ENCODE data around the gene TIAM2.
A peak's percentile ranks its signal among the peaks of the same experiment; 100 is the strongest.
"Not testable (repeated sequence)": the region's sequence is repeated elsewhere in the genome, so short reads cannot be mapped to it uniquely, and the experiment has no call there.

TIAM2 gene

GRCh38 chr6:155011809-155012291, 16.7 kb downstream of the TIAM2 start:
- Histone ChIP-seq H3K56ac (ENCODE audit: low read length) (no peak overlapping the region), H2AK5ac (ENCODE audit: low read length) (no peak overlapping the region), H3K36me3 (ENCODE audit: control insufficient read depth, insufficient read depth, low read length) (no peaks in the 10 kb centered on the region), H3K4ac (ENCODE audit: low read depth, low read length) (no peak overlapping the region), H3K79me1 (ENCODE audit: low read length) (peaks cover 2% of the 10 kb centered on the region), H3K4me1 (ENCODE audit: control insufficient read depth, low read depth, low read length) (peaks cover 3% of the 10 kb centered on the region), H3K9ac (ENCODE audit: low read length) (no peak overlapping the region), H2BK5ac (ENCODE audit: low read length) (no peak overlapping the region), H3K4me2 (ENCODE audit: low read length) (no peak overlapping the region), H4K5ac (ENCODE audit: low read length) (no peak overlapping the region), H3K79me2 (ENCODE audit: control insufficient read depth, insufficient read depth, low read length) (no peaks in the 10 kb centered on the region), H3K27ac (ENCODE audit: low read depth, low read length) (no peak overlapping the region), H4K8ac (ENCODE audit: low read depth, low read length) (no peak overlapping the region), H3K27me3 (ENCODE audit: insufficient read depth, low read length, poor library complexity) (no peaks in the 10 kb centered on the region), H3K4me3 (ENCODE audit: low read length) (no peak overlapping the region), H3K23ac (ENCODE audit: low read length) (no peak overlapping the region), H2BK15ac (replicated peaks; ENCODE audit: low read depth) (no peak overlapping the region), H2BK120ac (ENCODE audit: low read depth, low read length) (no peak overlapping the region), H3K18ac (ENCODE audit: low read length) (no peak overlapping the region)
- no CpG with 5 or more reads among the region's 5 CpGs for WGBS (ENCODE audit: extremely low coverage, insufficient coverage, low lambda C conversion rate)
- no peak for DNase-seq

- Histone ChIP-seq H3K79me1 (ENCODE audit: low read length) (peaks cover 2% of the 10 kb centered on the region), H2AK5ac (ENCODE audit: low read length) (no peak overlapping the region), H3K4ac (ENCODE audit: low read depth, low read length) (no peak overlapping the region), H3K79me2 (ENCODE audit: control insufficient read depth, insufficient read depth, low read length) (no peaks in the 10 kb centered on the region), H2BK120ac (ENCODE audit: low read depth, low read length) (no peak overlapping the region), H2BK15ac (replicated peaks; ENCODE audit: low read depth) (no peak overlapping the region), H3K23ac (ENCODE audit: low read length) (no peak overlapping the region), H3K27ac (ENCODE audit: low read depth, low read length) (no peak overlapping the region), H3K56ac (ENCODE audit: low read length) (no peak overlapping the region), H3K4me1 (ENCODE audit: control insufficient read depth, low read depth, low read length) (peaks cover 3% of the 10 kb centered on the region), H2BK5ac (ENCODE audit: low read length) (no peak overlapping the region), H3K4me2 (ENCODE audit: low read length) (no peak overlapping the region), H4K5ac (ENCODE audit: low read length) (no peak overlapping the region), H3K18ac (ENCODE audit: low read length) (no peak overlapping the region), H4K8ac (ENCODE audit: low read depth, low read length) (no peak overlapping the region), H3K9ac (ENCODE audit: low read length) (no peak overlapping the region), H3K36me3 (ENCODE audit: control insufficient read depth, insufficient read depth, low read length) (no peaks in the 10 kb centered on the region), H3K4me3 (ENCODE audit: low read length) (no peak overlapping the region), H3K27me3 (ENCODE audit: insufficient read depth, low read length, poor library complexity) (no peaks in the 10 kb centered on the region)
- no peak for DNase-seq
- no CpG with 5 or more reads among the region's 4 CpGs for WGBS (ENCODE audit: extremely low coverage, insufficient coverage, low lambda C conversion rate)
Measured at GRCh38 chr6:155013457-155013876, 18.4 kb downstream of the TIAM2 start.

- no peak overlapping the region for H3K18ac ChIP-seq (ENCODE audit: low read length)
- H3K4me1 ChIP-seq (ENCODE audit: control insufficient read depth, low read depth, low read length) = peaks cover 3% of the 10 kb centered on the region
- DNase-seq = no peak
- H3K27me3 ChIP-seq (ENCODE audit: insufficient read depth, low read length, poor library complexity) = no peaks in the 10 kb centered on the region
- no peak overlapping the region for H2BK5ac ChIP-seq (ENCODE audit: low read length)
- no peak overlapping the region for H3K56ac ChIP-seq (ENCODE audit: low read length)
- no peak overlapping the region for H3K4me2 ChIP-seq (ENCODE audit: low read length)
- WGBS (ENCODE audit: extremely low coverage, insufficient coverage, low lambda C conversion rate) = no CpG with 5 or more reads among the region's 1 CpG
- H3K4ac ChIP-seq (ENCODE audit: low read depth, low read length) = no peak overlapping the region
- no peak overlapping the region for H4K8ac ChIP-seq (ENCODE audit: low read depth, low read length)
- no peaks in the 10 kb centered on the region for H3K36me3 ChIP-seq (ENCODE audit: control insufficient read depth, insufficient read depth, low read length)
- H3K79me2 ChIP-seq (ENCODE audit: control insufficient read depth, insufficient read depth, low read length) = no peaks in the 10 kb centered on the region
- no peak overlapping the region for H3K27ac ChIP-seq (ENCODE audit: low read depth, low read length)
- no peak overlapping the region for H4K5ac ChIP-seq (ENCODE audit: low read length)
- H3K9ac ChIP-seq (ENCODE audit: low read length) = no peak overlapping the region
- no peak overlapping the region for H2BK15ac ChIP-seq (replicated peaks; ENCODE audit: low read depth)
- H3K23ac ChIP-seq (ENCODE audit: low read length) = no peak overlapping the region
- no peak overlapping the region for H2AK5ac ChIP-seq (ENCODE audit: low read length)
- H3K79me1 ChIP-seq (ENCODE audit: low read length) = peaks cover 2% of the 10 kb centered on the region
- no peak overlapping the region for H2BK120ac ChIP-seq (ENCODE audit: low read depth, low read length)
- no peak overlapping the region for H3K4me3 ChIP-seq (ENCODE audit: low read length)
Measured at GRCh38 chr6:155014137-155014536, 19.0 kb downstream of the TIAM2 start.

- Histone ChIP-seq H3K27me3 (ENCODE audit: insufficient read depth, low read length, poor library complexity) (no peaks in the 10 kb centered on the region), H2BK15ac (replicated peaks; ENCODE audit: low read depth) (no peak overlapping the region), H2BK5ac (ENCODE audit: low read length) (no peak overlapping the region), H3K79me2 (ENCODE audit: control insufficient read depth, insufficient read depth, low read length) (no peaks in the 10 kb centered on the region), H3K27ac (ENCODE audit: low read depth, low read length) (no peak overlapping the region), H4K5ac (ENCODE audit: low read length) (no peak overlapping the region), H3K4me1 (ENCODE audit: control insufficient read depth, low read depth, low read length) (peaks cover 3% of the 10 kb centered on the region), H3K4ac (ENCODE audit: low read depth, low read length) (no peak overlapping the region), H3K4me3 (ENCODE audit: low read length) (no peak overlapping the region), H3K23ac (ENCODE audit: low read length) (no peak overlapping the region), H3K79me1 (ENCODE audit: low read length) (peaks cover 2% of the 10 kb centered on the region), H3K56ac (ENCODE audit: low read length) (peak overlapping the region; percentile 22), H3K9ac (ENCODE audit: low read length) (no peak overlapping the region), H2BK120ac (ENCODE audit: low read depth, low read length) (no peak overlapping the region), H3K18ac (ENCODE audit: low read length) (no peak overlapping the region), H4K8ac (ENCODE audit: low read depth, low read length) (no peak overlapping the region), H2AK5ac (ENCODE audit: low read length) (no peak overlapping the region), H3K4me2 (ENCODE audit: low read length) (no peak overlapping the region), H3K36me3 (ENCODE audit: control insufficient read depth, insufficient read depth, low read length) (no peaks in the 10 kb centered on the region)
- WGBS (ENCODE audit: extremely low coverage, insufficient coverage, low lambda C conversion rate) = no CpG with 5 or more reads among the region's 3 CpGs
- peak; percentile 84 for DNase-seq
Measured at GRCh38 chr6:155014670-155015300, 19.7 kb downstream of the TIAM2 start.

- not testable (repeated sequence) for DNase-seq; H4K5ac ChIP-seq (ENCODE audit: low read length)
- no CpG with 5 or more reads among the region's 3 CpGs for WGBS (ENCODE audit: extremely low coverage, insufficient coverage, low lambda C conversion rate)
Measured at GRCh38 chr6:155018415-155018814, 23.3 kb downstream of the TIAM2 start.

GRCh38 chr6:155021680-155022079, 26.6 kb downstream of the TIAM2 start:
- no peak overlapping the region for H2BK120ac ChIP-seq (ENCODE audit: low read depth, low read length)
- H2BK5ac ChIP-seq (ENCODE audit: low read length) = no peak overlapping the region
- H4K8ac ChIP-seq (ENCODE audit: low read depth, low read length) = no peak overlapping the region
- H3K9ac ChIP-seq (ENCODE audit: low read length) = no peak overlapping the region
- no peaks in the 10 kb centered on the region for H3K79me2 ChIP-seq (ENCODE audit: control insufficient read depth, insufficient read depth, low read length)
- H3K4me3 ChIP-seq (ENCODE audit: low read length) = no peak overlapping the region
- no peak overlapping the region for H3K18ac ChIP-seq (ENCODE audit: low read length)
- no peaks in the 10 kb centered on the region for H3K36me3 ChIP-seq (ENCODE audit: control insufficient read depth, insufficient read depth, low read length)
- H3K4me2 ChIP-seq (ENCODE audit: low read length) = no peak overlapping the region
- no peak for DNase-seq
- no peak overlapping the region for H3K56ac ChIP-seq (ENCODE audit: low read length)
- no peak overlapping the region for H2BK15ac ChIP-seq (replicated peaks; ENCODE audit: low read depth)
- H4K5ac ChIP-seq (ENCODE audit: low read length) = no peak overlapping the region
- H2AK5ac ChIP-seq (ENCODE audit: low read length) = no peak overlapping the region
- no peaks in the 10 kb centered on the region for H3K27me3 ChIP-seq (ENCODE audit: insufficient read depth, low read length, poor library complexity)
- no peaks in the 10 kb centered on the region for H3K79me1 ChIP-seq (ENCODE audit: low read length)
- no peak overlapping the region for H3K23ac ChIP-seq (ENCODE audit: low read length)
- H3K4ac ChIP-seq (ENCODE audit: low read depth, low read length) = no peak overlapping the region
- no peak overlapping the region for H3K27ac ChIP-seq (ENCODE audit: low read depth, low read length)
- no peaks in the 10 kb centered on the region for H3K4me1 ChIP-seq (ENCODE audit: control insufficient read depth, low read depth, low read length)
- WGBS (ENCODE audit: extremely low coverage, insufficient coverage, low lambda C conversion rate) = no CpG with 5 or more reads among the region's 5 CpGs

More at GRCh38 chr6:155018415-155018814, 23.3 kb downstream of the TIAM2 start:
- H3K4ac ChIP-seq (ENCODE audit: low read depth, low read length); H3K4me1 ChIP-seq (ENCODE audit: control insufficient read depth, low read depth, low read length); H3K27ac ChIP-seq (ENCODE audit: low read depth, low read length); H3K36me3 ChIP-seq (ENCODE audit: control insufficient read depth, insufficient read depth, low read length); H2AK5ac ChIP-seq (ENCODE audit: low read length); H3K56ac ChIP-seq (ENCODE audit: low read length); H3K4me3 ChIP-seq (ENCODE audit: low read length); H3K79me1 ChIP-seq (ENCODE audit: low read length); H2BK5ac ChIP-seq (ENCODE audit: low read length); H2BK120ac ChIP-seq (ENCODE audit: low read depth, low read length); H3K79me2 ChIP-seq (ENCODE audit: control insufficient read depth, insufficient read depth, low read length); H3K23ac ChIP-seq (ENCODE audit: low read length); H3K9ac ChIP-seq (ENCODE audit: low read length); H3K27me3 ChIP-seq (ENCODE audit: insufficient read depth, low read length, poor library complexity); H4K8ac ChIP-seq (ENCODE audit: low read depth, low read length); H3K18ac ChIP-seq (ENCODE audit: low read length); H3K4me2 ChIP-seq (ENCODE audit: low read length); H2BK15ac ChIP-seq (replicated peaks; ENCODE audit: low read depth): not testable (repeated sequence)

All from mesendoderm (in vitro differentiated cells).